ENCODE measurements around the gene EMC9.

The EMC9 gene

DNA sequence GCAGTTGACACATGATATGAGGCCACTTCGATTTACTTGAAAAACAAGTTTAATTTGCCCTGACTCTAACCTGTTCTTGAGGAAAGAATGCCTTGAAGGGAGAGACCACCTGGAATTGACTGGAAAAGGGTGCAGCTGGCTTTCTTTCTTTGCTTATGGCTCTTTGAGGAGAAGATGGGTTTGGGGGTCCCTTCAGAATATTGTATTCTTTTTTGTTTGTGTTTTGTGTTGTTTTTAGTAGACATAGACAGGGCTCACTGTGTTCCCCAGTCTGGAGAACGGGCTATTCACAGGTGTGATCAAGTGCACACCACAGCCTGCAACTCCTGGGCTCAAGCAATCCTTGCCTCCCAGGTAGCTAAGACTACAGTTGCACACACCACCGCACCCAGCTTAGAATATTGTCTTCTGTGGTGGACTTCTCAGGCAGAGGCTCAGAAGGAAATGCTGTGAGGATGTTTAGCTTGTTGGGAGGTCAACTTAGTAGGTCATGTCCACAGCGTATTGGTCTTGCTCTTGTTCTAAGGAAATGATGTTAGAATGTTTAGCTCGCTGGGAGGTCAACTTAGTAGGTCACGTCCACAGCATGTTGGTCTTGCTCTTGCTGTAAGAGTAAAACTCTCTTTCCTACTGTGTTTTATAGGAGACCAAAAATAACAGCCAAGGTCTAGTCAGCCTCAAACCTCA lies 25.1 kb downstream of the EMC9 start:
- H3K27ac ChIP-seq (ENCODE audit: insufficient read depth in 1 of 2, low read depth in 1 of 2, low read length in 2 of 2, poor library complexity in 1 of 2, severe bottlenecking in 2 of 2): peak overlapping the region; percentile 95 to 98
- ChIA-PET POLR2A (interaction anchor here (1.2 to 1.3 kb wide), 2 partner anchors 8 to 13 kb away, joined by 3 to 5 read pairs; no protein-coding TSS in a partner anchor), CTCF (interaction anchor here (1.0 to 7.7 kb wide), 9 partner anchors 8 to 80 kb away, joined by 3 to 46 read pairs (median 6); partner anchors contain the start of genes FITM1, IRF9 and PSME1)
- no peaks in the 10 kb centered on the region for H3K9me3 ChIP-seq (ENCODE audit: control extremely low read depth in 1 of 5, control insufficient read depth in 4 of 5, insufficient read depth in 2 of 5, low read depth in 1 of 5, low read length in 4 of 5)
- 97% methylated on average over 4 of the region's 6 CpGs for WGBS (ENCODE audit: insufficient coverage)
- peaks cover 8 to 29% (median 19%) of the 10 kb centered on the region in 4 experiments for H3K4me1 ChIP-seq (ENCODE audit: control extremely low read depth in 1 of 4, control insufficient read depth in 4 of 4, insufficient read depth in 4 of 4, low read length in 3 of 4)
- peaks cover 14 to 46% (median 39%) of the 10 kb centered on the region in 4 experiments for H3K36me3 ChIP-seq (ENCODE audit: control insufficient read depth in 4 of 4, insufficient read depth in 4 of 4, low read length in 3 of 4)
- DNase-seq: no peak
- peak overlapping the region in 6 of 7 experiments; percentile 80 to 98 (median 92) for H3K4me3 ChIP-seq (ENCODE audit: control insufficient read depth in 1 of 7, extremely low read depth in 1 of 7, insufficient read depth in 4 of 7, low read depth in 2 of 7, low read length in 6 of 7)
- H3K27me3 ChIP-seq (replicated peaks in 2 of 5; ENCODE audit: control insufficient read depth in 4 of 5, insufficient read depth in 5 of 5, low read length in 4 of 5): no peaks in the 10 kb centered on the region

GRCh38 chr14:24115422-24116127 lies 25.8 kb downstream of the EMC9 start:
- H3K27me3 ChIP-seq (replicated peaks in 2 of 5; ENCODE audit: control insufficient read depth in 4 of 5, insufficient read depth in 5 of 5, low read length in 4 of 5): no peaks in the 10 kb centered on the region
- no peaks in the 10 kb centered on the region for H3K9me3 ChIP-seq (ENCODE audit: control extremely low read depth in 1 of 5, control insufficient read depth in 4 of 5, insufficient read depth in 2 of 5, low read depth in 1 of 5, low read length in 4 of 5)
- H3K4me1 ChIP-seq (ENCODE audit: control extremely low read depth in 1 of 4, control insufficient read depth in 4 of 4, insufficient read depth in 4 of 4, low read length in 3 of 4): peaks cover 8 to 33% (median 19%) of the 10 kb centered on the region in 4 experiments
- ChIA-PET CTCF (interaction anchor here (0.5 to 7.7 kb wide), 14 partner anchors 11 to 121 kb away, joined by 3 to 46 read pairs (median 5); partner anchors contain the start of genes FITM1, IRF9, PCK2 and PSME1), POLR2A (interaction anchor here (1.2 to 2.4 kb wide), 6 partner anchors 9 to 45 kb away, joined by 3 to 10 read pairs (median 8); partner anchors contain the start of genes IRF9, PSME1, PSME2 and RNF31)
- peak overlapping the region; percentile 51 to 98 (median 90) for H3K4me3 ChIP-seq (ENCODE audit: control insufficient read depth in 1 of 7, extremely low read depth in 1 of 7, insufficient read depth in 4 of 7, low read depth in 2 of 7, low read length in 6 of 7)
- peak overlapping the region; percentile 95 to 98 for H3K27ac ChIP-seq (ENCODE audit: insufficient read depth in 1 of 2, low read depth in 1 of 2, low read length in 2 of 2, poor library complexity in 1 of 2, severe bottlenecking in 2 of 2)
- 4% methylated on average over 13 of the region's 14 CpGs for WGBS (ENCODE audit: insufficient coverage)
- no peak for DNase-seq
- H3K36me3 ChIP-seq (ENCODE audit: control insufficient read depth in 4 of 4, insufficient read depth in 4 of 4, low read length in 3 of 4): peaks cover 14 to 39% (median 33%) of the 10 kb centered on the region in 4 experiments

GRCh38 chr14:24114532-24115421 lies 26.6 kb downstream of the EMC9 start, which contains the start of the genes DCAF11 and NRL:
TSS of gene DCAF11 (plus strand) at chr14:24114777. CDS start at chr14:24115595, 818 bp downstream.
TSS of gene NRL (minus strand) at chr14:24114949. CDS start at chr14:24082848, 32,101 bp downstream.
- CTCF ChIA-PET: interaction anchor here (0.5 to 7.7 kb wide), 16 partner anchors 11 to 122 kb away, joined by 3 to 46 read pairs (median 4); partner anchors contain the start of genes FITM1, IRF9, PCK2 and PSME1
- POLR2A ChIA-PET: interaction anchor here (1.0 to 2.4 kb wide), 10 partner anchors 12 to 74 kb away, joined by 3 to 11 read pairs (median 6); partner anchors contain the start of genes EMC9, IPO4, IRF9 and PCK2

GRCh38 chr14:24113801-24114531 lies 27.4 kb downstream of the EMC9 start:
- Histone ChIP-seq H3K4me1 (ENCODE audit: control extremely low read depth in 1 of 4, control insufficient read depth in 4 of 4, insufficient read depth in 4 of 4, low read length in 3 of 4) (peaks cover 10 to 35% (median 20%) of the 10 kb centered on the region in 4 experiments), H3K4me3 (ENCODE audit: control insufficient read depth in 1 of 7, extremely low read depth in 1 of 7, insufficient read depth in 4 of 7, low read depth in 2 of 7, low read length in 6 of 7) (peak overlapping the region; percentile 51 to 98 (median 91)), H3K9me3 (ENCODE audit: control extremely low read depth in 1 of 5, control insufficient read depth in 4 of 5, insufficient read depth in 2 of 5, low read depth in 1 of 5, low read length in 4 of 5) (no peaks in the 10 kb centered on the region), H3K27ac (ENCODE audit: insufficient read depth in 1 of 2, low read depth in 1 of 2, low read length in 2 of 2, poor library complexity in 1 of 2, severe bottlenecking in 2 of 2) (peak overlapping the region; percentile 95 to 98), H3K36me3 (ENCODE audit: control insufficient read depth in 4 of 4, insufficient read depth in 4 of 4, low read length in 3 of 4) (peaks cover 11 to 27% (median 20%) of the 10 kb centered on the region in 4 experiments), H3K27me3 (replicated peaks in 2 of 5; ENCODE audit: control insufficient read depth in 4 of 5, insufficient read depth in 5 of 5, low read length in 4 of 5) (no peaks in the 10 kb centered on the region)
- ChIA-PET CTCF (interaction anchor here (0.8 to 7.7 kb wide), 15 partner anchors 12 to 123 kb away, joined by 3 to 46 read pairs (median 4); partner anchors contain the start of genes FITM1, IRF9, PCK2 and PSME1), POLR2A (interaction anchor here (0.6 to 2.4 kb wide), 12 partner anchors 12 to 75 kb away, joined by 3 to 11 read pairs (median 5); partner anchors contain the start of genes EMC9, IPO4, IRF9 and PCK2)
- peak; percentile 91 to 96 (median 93) for DNase-seq
- 0% methylated on average over 42 of the region's 42 CpGs for WGBS (ENCODE audit: insufficient coverage)

More at GRCh38 chr14:24114532-24115421, 26.6 kb downstream of the EMC9 start, which contains the start of the genes DCAF11 and NRL:
- peaks cover 14 to 35% (median 28%) of the 10 kb centered on the region in 4 experiments for H3K36me3 ChIP-seq (ENCODE audit: control insufficient read depth in 4 of 4, insufficient read depth in 4 of 4, low read length in 3 of 4)
- peak within 1 kb of the TSS; percentile 51 to 98 (median 91) for H3K4me3 ChIP-seq (ENCODE audit: control insufficient read depth in 1 of 7, extremely low read depth in 1 of 7, insufficient read depth in 4 of 7, low read depth in 2 of 7, low read length in 6 of 7)
- 0% methylated on average over 45 of the region's 65 CpGs for WGBS (ENCODE audit: insufficient coverage)
- no peaks in the 10 kb centered on the region for H3K9me3 ChIP-seq (ENCODE audit: control extremely low read depth in 1 of 5, control insufficient read depth in 4 of 5, insufficient read depth in 2 of 5, low read depth in 1 of 5, low read length in 4 of 5)
- peak; percentile 100 for DNase-seq
- peak within 1 kb of the TSS; percentile 95 to 98 for H3K27ac ChIP-seq (ENCODE audit: insufficient read depth in 1 of 2, low read depth in 1 of 2, low read length in 2 of 2, poor library complexity in 1 of 2, severe bottlenecking in 2 of 2)
- no peaks in the 10 kb centered on the region for H3K27me3 ChIP-seq (replicated peaks in 2 of 5; ENCODE audit: control insufficient read depth in 4 of 5, insufficient read depth in 5 of 5, low read length in 4 of 5)
- peaks cover 8 to 33% (median 19%) of the 10 kb centered on the region in 4 experiments for H3K4me1 ChIP-seq (ENCODE audit: control extremely low read depth in 1 of 4, control insufficient read depth in 4 of 4, insufficient read depth in 4 of 4, low read length in 3 of 4)

GRCh38 chr14:24113379-24113800 lies 28.0 kb downstream of the EMC9 start:
- ChIA-PET POLR2A (interaction anchor here (0.6 to 2.4 kb wide), 8 partner anchors 19 to 75 kb away, joined by 3 to 11 read pairs (median 6); partner anchors contain the start of genes EMC9, IPO4, IRF9 and PCK2), CTCF (interaction anchor here (0.8 to 7.7 kb wide), 6 partner anchors 18 to 56 kb away, joined by 3 to 46 read pairs (median 16); partner anchors contain the start of genes FITM1, PCK2 and PSME1)
- DNase-seq: peak in 1 of 3 donors; percentile 40
- Histone ChIP-seq H3K27me3 (replicated peaks in 2 of 5; ENCODE audit: control insufficient read depth in 4 of 5, insufficient read depth in 5 of 5, low read length in 4 of 5) (no peaks in the 10 kb centered on the region), H3K9me3 (ENCODE audit: control extremely low read depth in 1 of 5, control insufficient read depth in 4 of 5, insufficient read depth in 2 of 5, low read depth in 1 of 5, low read length in 4 of 5) (no peaks in the 10 kb centered on the region), H3K4me1 (ENCODE audit: control extremely low read depth in 1 of 4, control insufficient read depth in 4 of 4, insufficient read depth in 4 of 4, low read length in 3 of 4) (peaks cover 11 to 40% (median 26%) of the 10 kb centered on the region in 4 experiments), H3K4me3 (ENCODE audit: control insufficient read depth in 1 of 7, extremely low read depth in 1 of 7, insufficient read depth in 4 of 7, low read depth in 2 of 7, low read length in 6 of 7) (peak overlapping the region; percentile 51 to 98 (median 91)), H3K27ac (ENCODE audit: insufficient read depth in 1 of 2, low read depth in 1 of 2, low read length in 2 of 2, poor library complexity in 1 of 2, severe bottlenecking in 2 of 2) (peak overlapping the region; percentile 95 to 98), H3K36me3 (ENCODE audit: control insufficient read depth in 4 of 4, insufficient read depth in 4 of 4, low read length in 3 of 4) (peaks cover 6 to 21% (median 14%) of the 10 kb centered on the region in 4 experiments)
- 13% methylated on average over 12 of the region's 15 CpGs for WGBS (ENCODE audit: insufficient coverage)
